Measurements from ENCODE around the gene DUXB. TPM values are rescaled to one million over a fixed set of nuclear protein-coding genes. Genes with fewer than 3 reads are reported as not detected.

Gene DUXB
- total and polyA plus RNA-seq, 2 donors (not counting 3 experiments of a cell fraction or from before 2014, with no cell fraction given) = not detected

DNA sequence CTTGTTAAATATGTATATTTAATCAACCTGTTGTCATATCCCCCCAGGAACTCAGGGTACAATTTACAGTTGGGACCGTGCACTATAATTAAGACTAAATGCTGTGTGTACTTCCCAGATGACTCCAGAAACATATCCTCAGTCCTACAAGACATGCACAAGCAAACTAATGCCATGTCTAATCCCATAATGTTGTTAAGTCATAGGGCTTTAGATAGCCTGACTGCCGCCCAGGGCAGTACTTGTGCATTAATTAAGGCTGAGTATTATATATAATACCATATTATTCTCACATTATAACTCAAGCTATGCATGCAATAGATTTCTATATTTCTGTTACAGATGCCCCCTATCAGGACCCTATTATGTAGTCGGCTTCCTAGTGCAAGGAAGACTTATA lies 45.1 kb upstream of the DUXB start:
- dilution Hi-C loops (cut with MboI; ENCODE audit: extremely low pct_ligation_motif_present, low sequenced_read_pairs) = no loop called here
- CTCF ChIA-PET = no interaction called here

DNA sequence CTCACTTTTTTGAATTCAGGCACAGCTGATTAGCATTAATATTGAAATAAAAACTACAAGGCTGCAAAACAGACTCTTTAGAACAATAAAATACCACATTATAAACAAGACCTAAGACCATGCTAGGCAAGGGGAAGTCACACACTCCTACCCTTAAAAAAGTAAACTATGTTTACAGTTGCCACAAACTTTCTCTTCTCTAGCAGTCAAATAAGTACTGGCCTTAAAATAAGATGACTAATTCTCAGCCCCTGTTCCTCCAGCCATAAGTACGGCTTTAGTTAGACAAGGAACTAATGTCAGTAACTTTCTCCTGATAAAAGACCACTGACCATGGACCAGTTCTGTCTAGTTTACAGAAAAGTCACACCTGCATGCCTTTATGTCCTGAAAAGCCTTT lies 44.6 kb upstream of the DUXB start:
- no peak for DNase-seq (ENCODE audit: low read depth, low spot score)
- POLR2A ChIA-PET = no interaction called here
- Histone ChIP-seq H3K27ac (ENCODE audit: insufficient read depth, low read depth, low read length) (no peak overlapping the region), H4K20me1 (replicated peaks; ENCODE audit: control insufficient read depth, extremely low read depth, insufficient read depth, low read length) (no peaks in the 10 kb centered on the region), H3K4me1 (ENCODE audit: control insufficient read depth, extremely low read depth, insufficient read depth, low read length) (no peaks in the 10 kb centered on the region), H3K9ac (replicated peaks; ENCODE audit: extremely low read depth, insufficient read depth, low read length) (no peak overlapping the region), H3K27me3 (ENCODE audit: control insufficient read depth in 2 of 2, insufficient read depth in 2 of 2, low read length in 2 of 2) (no peaks in the 10 kb centered on the region), H3K4me2 (ENCODE audit: insufficient read depth, low read length) (no peak overlapping the region), H3K36me3 (ENCODE audit: control insufficient read depth in 2 of 2, extremely low read depth in 1 of 2, insufficient read depth in 2 of 2, low read length in 2 of 2) (no peaks in the 10 kb centered on the region), H3K9me1 (replicated peaks; ENCODE audit: control insufficient read depth, extremely low read depth, insufficient read depth, low read length) (no peaks in the 10 kb centered on the region), H3K4me3 (replicated peaks in 1 of 3; ENCODE audit: insufficient read depth in 1 of 3, low read depth in 1 of 3, low read length in 3 of 3) (no peak overlapping the region), H3K9me3 (replicated peaks; ENCODE audit: control insufficient read depth, insufficient read depth, low read length) (no peaks in the 10 kb centered on the region), H2AFZ (ENCODE audit: low read depth, low read length) (no peak overlapping the region), H3K79me2 (ENCODE audit: control insufficient read depth, insufficient read depth, low read length) (no peaks in the 10 kb centered on the region)
- intact Hi-C loops (cut with micrococcal nuclease) (no loop called here), dilution Hi-C loops (cut with MboI; ENCODE audit: extremely low pct_ligation_motif_present, low sequenced_read_pairs) (no loop called here)
- no TSS peak for BruUV-seq (replicated peaks)
- no peak for FAIRE-seq
- CTCF ChIA-PET = no interaction called here
- no peak for TF ChIP-seq MYC (IDR thresholded peaks at IDR 0.05; ENCODE audit: low read depth, low read length)
- TF ChIP-seq GATA2 (IDR thresholded peaks at IDR 0.05; ENCODE audit: insufficient read depth, insufficient read length, low read depth, low read length) = no peak
- TF ChIP-seq FOS (IDR thresholded peaks at IDR 0.05; ENCODE audit: borderline replicate concordance, insufficient read depth, low read length) = no peak
- no peak for TF ChIP-seq EZH2 (IDR thresholded peaks at IDR 0.05; ENCODE audit: borderline replicate concordance, low read depth, low read length, severe bottlenecking)
- TF ChIP-seq, protein P1, sequence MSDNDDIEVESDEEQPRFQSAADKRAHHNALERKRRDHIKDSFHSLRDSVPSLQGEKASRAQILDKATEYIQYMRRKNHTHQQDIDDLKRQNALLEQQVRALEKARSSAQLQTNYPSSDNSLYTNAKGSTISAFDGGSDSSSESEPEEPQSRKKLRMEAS (IDR thresholded peaks at IDR 0.05; ENCODE audit: insufficient read depth, insufficient read length) = no peak
- TF ChIP-seq POLR2A (IDR thresholded peaks at IDR 0.05; ENCODE audit: low read depth, low read length) = no peak
- TF ChIP-seq, protein P2, sequence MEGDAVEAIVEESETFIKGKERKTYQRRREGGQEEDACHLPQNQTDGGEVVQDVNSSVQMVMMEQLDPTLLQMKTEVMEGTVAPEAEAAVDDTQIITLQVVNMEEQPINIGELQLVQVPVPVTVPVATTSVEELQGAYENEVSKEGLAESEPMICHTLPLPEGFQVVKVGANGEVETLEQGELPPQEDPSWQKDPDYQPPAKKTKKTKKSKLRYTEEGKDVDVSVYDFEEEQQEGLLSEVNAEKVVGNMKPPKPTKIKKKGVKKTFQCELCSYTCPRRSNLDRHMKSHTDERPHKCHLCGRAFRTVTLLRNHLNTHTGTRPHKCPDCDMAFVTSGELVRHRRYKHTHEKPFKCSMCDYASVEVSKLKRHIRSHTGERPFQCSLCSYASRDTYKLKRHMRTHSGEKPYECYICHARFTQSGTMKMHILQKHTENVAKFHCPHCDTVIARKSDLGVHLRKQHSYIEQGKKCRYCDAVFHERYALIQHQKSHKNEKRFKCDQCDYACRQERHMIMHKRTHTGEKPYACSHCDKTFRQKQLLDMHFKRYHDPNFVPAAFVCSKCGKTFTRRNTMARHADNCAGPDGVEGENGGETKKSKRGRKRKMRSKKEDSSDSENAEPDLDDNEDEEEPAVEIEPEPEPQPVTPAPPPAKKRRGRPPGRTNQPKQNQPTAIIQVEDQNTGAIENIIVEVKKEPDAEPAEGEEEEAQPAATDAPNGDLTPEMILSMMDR (IDR thresholded peaks at IDR 0.05; ENCODE audit: extremely low read depth in 1 of 2, insufficient read depth in 1 of 2, low read depth in 1 of 2, low read length in 2 of 2) = no peak

More for the DNA sequence above, 45.1 kb upstream of the DUXB start:
- no peaks in the 10 kb centered on the region for H3K36me3 ChIP-seq (ENCODE audit: control insufficient read depth in 2 of 2, extremely low read depth in 1 of 2, insufficient read depth in 2 of 2, low read length in 2 of 2)
- FAIRE-seq = no peak
- no peaks in the 10 kb centered on the region for H3K9me1 ChIP-seq (replicated peaks; ENCODE audit: control insufficient read depth, extremely low read depth, insufficient read depth, low read length)
- no TSS peak for BruUV-seq (replicated peaks)
- no peak overlapping the region for H3K4me2 ChIP-seq (ENCODE audit: insufficient read depth, low read length)
- H3K79me2 ChIP-seq (ENCODE audit: control insufficient read depth, insufficient read depth, low read length) = no peaks in the 10 kb centered on the region
- intact Hi-C loops (cut with micrococcal nuclease) = no loop called here
- no peaks in the 10 kb centered on the region for H3K4me1 ChIP-seq (ENCODE audit: control insufficient read depth, extremely low read depth, insufficient read depth, low read length)
- no peak overlapping the region for H3K9ac ChIP-seq (replicated peaks; ENCODE audit: extremely low read depth, insufficient read depth, low read length)
- POLR2A ChIA-PET = no interaction called here
- no peak overlapping the region for H2AFZ ChIP-seq (ENCODE audit: low read depth, low read length)
- H3K27ac ChIP-seq (ENCODE audit: insufficient read depth, low read depth, low read length) = no peak overlapping the region
- no peaks in the 10 kb centered on the region for H4K20me1 ChIP-seq (replicated peaks; ENCODE audit: control insufficient read depth, extremely low read depth, insufficient read depth, low read length)
- H3K4me3 ChIP-seq (replicated peaks in 1 of 3; ENCODE audit: insufficient read depth in 1 of 3, low read depth in 1 of 3, low read length in 3 of 3) = no peak overlapping the region
- H3K27me3 ChIP-seq (ENCODE audit: control insufficient read depth in 2 of 2, insufficient read depth in 2 of 2, low read length in 2 of 2) = no peaks in the 10 kb centered on the region
- no peak for TF ChIP-seq POLR2A (IDR thresholded peaks at IDR 0.05; ENCODE audit: low read depth, low read length)
- TF ChIP-seq EZH2 (IDR thresholded peaks at IDR 0.05; ENCODE audit: borderline replicate concordance, low read depth, low read length, severe bottlenecking) = no peak
- TF ChIP-seq JUN (IDR thresholded peaks at IDR 0.05; ENCODE audit: borderline replicate concordance, insufficient read depth, insufficient read length, low read depth) = no peak
- TF ChIP-seq FOS (IDR thresholded peaks at IDR 0.05; ENCODE audit: borderline replicate concordance, insufficient read depth, low read length) = no peak
- DNase-seq (ENCODE audit: low read depth, low spot score) = no peak
- no peaks in the 10 kb centered on the region for H3K9me3 ChIP-seq (replicated peaks; ENCODE audit: control insufficient read depth, insufficient read depth, low read length)
